ENCODE results near the gene GUCY2C.

- no peak for TF ChIP-seq CTCF (IDR thresholded peaks at IDR 0.05; ENCODE audit: low read length)
- TF ChIP-seq EZH2 (IDR thresholded peaks at IDR 0.05; ENCODE audit: borderline replicate concordance, low read length): no peak
Observed at GRCh38 chr12:14694145-14694714, 2.2 kb downstream of the GUCY2C start.
